ENCODE results near the gene CDHR2.

DNA sequence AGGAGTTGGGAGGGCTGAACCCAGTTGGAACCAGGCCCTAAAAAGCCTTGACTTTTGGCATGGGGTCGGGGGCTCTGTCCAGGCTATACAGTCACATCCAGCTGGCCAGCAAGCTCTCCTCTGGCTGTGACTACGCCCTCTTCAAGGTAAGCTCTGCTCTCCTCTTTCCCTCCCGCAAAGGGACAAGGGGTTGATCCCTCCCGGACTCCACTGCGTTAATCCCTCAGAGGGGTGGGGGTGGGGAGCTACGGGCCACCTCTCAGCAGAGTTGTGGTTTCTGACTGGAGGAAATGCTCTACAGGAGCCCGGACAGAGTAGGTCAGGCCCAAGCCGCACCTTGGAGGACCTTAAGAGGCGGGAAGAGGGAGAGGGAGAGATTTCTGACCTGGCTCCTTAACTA, 95.2 kb downstream of the CDHR2 start:
- TF ChIP-seq, protein P1, sequence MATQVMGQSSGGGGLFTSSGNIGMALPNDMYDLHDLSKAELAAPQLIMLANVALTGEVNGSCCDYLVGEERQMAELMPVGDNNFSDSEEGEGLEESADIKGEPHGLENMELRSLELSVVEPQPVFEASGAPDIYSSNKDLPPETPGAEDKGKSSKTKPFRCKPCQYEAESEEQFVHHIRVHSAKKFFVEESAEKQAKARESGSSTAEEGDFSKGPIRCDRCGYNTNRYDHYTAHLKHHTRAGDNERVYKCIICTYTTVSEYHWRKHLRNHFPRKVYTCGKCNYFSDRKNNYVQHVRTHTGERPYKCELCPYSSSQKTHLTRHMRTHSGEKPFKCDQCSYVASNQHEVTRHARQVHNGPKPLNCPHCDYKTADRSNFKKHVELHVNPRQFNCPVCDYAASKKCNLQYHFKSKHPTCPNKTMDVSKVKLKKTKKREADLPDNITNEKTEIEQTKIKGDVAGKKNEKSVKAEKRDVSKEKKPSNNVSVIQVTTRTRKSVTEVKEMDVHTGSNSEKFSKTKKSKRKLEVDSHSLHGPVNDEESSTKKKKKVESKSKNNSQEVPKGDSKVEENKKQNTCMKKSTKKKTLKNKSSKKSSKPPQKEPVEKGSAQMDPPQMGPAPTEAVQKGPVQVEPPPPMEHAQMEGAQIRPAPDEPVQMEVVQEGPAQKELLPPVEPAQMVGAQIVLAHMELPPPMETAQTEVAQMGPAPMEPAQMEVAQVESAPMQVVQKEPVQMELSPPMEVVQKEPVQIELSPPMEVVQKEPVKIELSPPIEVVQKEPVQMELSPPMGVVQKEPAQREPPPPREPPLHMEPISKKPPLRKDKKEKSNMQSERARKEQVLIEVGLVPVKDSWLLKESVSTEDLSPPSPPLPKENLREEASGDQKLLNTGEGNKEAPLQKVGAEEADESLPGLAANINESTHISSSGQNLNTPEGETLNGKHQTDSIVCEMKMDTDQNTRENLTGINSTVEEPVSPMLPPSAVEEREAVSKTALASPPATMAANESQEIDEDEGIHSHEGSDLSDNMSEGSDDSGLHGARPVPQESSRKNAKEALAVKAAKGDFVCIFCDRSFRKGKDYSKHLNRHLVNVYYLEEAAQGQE (IDR thresholded peaks at IDR 0.05; ENCODE audit: low read depth) = no peak
- TF ChIP-seq TAF1 (IDR thresholded peaks at IDR 0.05; ENCODE audit: low read depth) = no peak
- no peak for TF ChIP-seq EP300 (IDR thresholded peaks at IDR 0.05; ENCODE audit: borderline replicate concordance)
- no peak for TF ChIP-seq RAD21 (IDR thresholded peaks at IDR 0.05; ENCODE audit: low read depth)
- TF ChIP-seq CEBPB (IDR thresholded peaks at IDR 0.05) = no peak
- no peak for TF ChIP-seq YY1 (IDR thresholded peaks at IDR 0.05; ENCODE audit: low read depth)
- TF ChIP-seq, protein P2, sequence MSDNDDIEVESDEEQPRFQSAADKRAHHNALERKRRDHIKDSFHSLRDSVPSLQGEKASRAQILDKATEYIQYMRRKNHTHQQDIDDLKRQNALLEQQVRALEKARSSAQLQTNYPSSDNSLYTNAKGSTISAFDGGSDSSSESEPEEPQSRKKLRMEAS (IDR thresholded peaks at IDR 0.05) = no peak
- TF ChIP-seq TCF12 (IDR thresholded peaks at IDR 0.05; ENCODE audit: low read depth) = no peak
- TF ChIP-seq, protein P3, sequence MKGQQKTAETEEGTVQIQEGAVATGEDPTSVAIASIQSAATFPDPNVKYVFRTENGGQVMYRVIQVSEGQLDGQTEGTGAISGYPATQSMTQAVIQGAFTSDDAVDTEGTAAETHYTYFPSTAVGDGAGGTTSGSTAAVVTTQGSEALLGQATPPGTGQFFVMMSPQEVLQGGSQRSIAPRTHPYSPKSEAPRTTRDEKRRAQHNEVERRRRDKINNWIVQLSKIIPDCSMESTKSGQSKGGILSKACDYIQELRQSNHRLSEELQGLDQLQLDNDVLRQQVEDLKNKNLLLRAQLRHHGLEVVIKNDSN (IDR thresholded peaks at IDR 0.05) = no peak
- no peak for TF ChIP-seq TEAD4 (IDR thresholded peaks at IDR 0.05)
- TF ChIP-seq CREB1 (IDR thresholded peaks at IDR 0.05; ENCODE audit: low read depth) = no peak
- TF ChIP-seq FOXM1 (IDR thresholded peaks at IDR 0.05; ENCODE audit: borderline replicate concordance, low read depth) = no peak
- no peak for TF ChIP-seq EGR1 (IDR thresholded peaks at IDR 0.05)
